ENCODE measurements around the gene ANKDD1A.

DNA sequence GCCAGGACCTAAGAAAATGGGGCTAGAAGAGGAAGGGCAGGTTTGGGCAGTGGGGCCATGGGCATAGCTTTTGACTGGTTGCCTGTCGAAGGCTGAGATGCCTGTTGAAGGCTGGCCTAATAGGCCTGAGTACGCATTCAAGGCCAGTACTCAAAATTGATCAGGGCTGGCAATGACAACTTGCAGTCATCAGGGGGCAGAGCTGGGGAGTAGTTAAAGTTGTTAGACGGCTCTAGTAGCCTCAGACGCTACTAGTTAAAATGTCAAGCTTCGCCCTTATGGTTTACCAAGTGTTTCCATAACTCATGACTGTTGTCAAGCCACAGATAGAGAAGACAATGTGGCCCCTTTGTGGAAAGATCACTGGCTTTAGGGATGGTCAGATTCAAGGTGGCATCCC is 49.3 kb downstream of the ANKDD1A start:
- TF ChIP-seq, protein P1, sequence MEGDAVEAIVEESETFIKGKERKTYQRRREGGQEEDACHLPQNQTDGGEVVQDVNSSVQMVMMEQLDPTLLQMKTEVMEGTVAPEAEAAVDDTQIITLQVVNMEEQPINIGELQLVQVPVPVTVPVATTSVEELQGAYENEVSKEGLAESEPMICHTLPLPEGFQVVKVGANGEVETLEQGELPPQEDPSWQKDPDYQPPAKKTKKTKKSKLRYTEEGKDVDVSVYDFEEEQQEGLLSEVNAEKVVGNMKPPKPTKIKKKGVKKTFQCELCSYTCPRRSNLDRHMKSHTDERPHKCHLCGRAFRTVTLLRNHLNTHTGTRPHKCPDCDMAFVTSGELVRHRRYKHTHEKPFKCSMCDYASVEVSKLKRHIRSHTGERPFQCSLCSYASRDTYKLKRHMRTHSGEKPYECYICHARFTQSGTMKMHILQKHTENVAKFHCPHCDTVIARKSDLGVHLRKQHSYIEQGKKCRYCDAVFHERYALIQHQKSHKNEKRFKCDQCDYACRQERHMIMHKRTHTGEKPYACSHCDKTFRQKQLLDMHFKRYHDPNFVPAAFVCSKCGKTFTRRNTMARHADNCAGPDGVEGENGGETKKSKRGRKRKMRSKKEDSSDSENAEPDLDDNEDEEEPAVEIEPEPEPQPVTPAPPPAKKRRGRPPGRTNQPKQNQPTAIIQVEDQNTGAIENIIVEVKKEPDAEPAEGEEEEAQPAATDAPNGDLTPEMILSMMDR (IDR thresholded peaks at IDR 0.05) = no peak
- no peak for TF ChIP-seq POLR2A (IDR thresholded peaks at IDR 0.05)
